Right ventricle myocardium inferior (tissue), 1 donor: ENCODE measurements around the gene DOCK9. TPM values are rescaled to one million over a fixed set of nuclear protein-coding genes. Genes with fewer than 3 reads are reported as not detected.
A peak's percentile ranks its signal among the peaks of the same experiment; 100 is the strongest.

ENCODE experiments used
- ATAC-seq: fragments of 200-7000 bp; cut with Tn5 transposase; one replicate; pipeline ENCODE4 v1.9.1; 2020; ENCODE audit warnings: mild to moderate bottlenecking, moderate library complexity
- DNase-seq: peaks from one replicate; pipeline ENCODE4 v3.0.0; 2021; ENCODE audit errors: missing footprints
- intact Hi-C: fragments of 100-400 bp; cut with DNase I; formaldehyde crosslinking; loops from one replicate; pipeline ENCODE4 v1.11.0; 2022
- total RNA-seq: library from RNA; stranded (reverse); fragmentation: NEBNext Ultra II Directional; extraction: Animal tissue kit (Norgen Biotek cat#: 25700); gene quantifications from one replicate; pipeline ENCODE4 v1.2.1, GENCODE V29; 2021
- donor health status: DM: no; HTN: yes; CAD: no; lungs with severe emphysema.

The DOCK9 gene
- total RNA-seq, 1 donor from 2014 or later = 34.9 TPM

- intact Hi-C loops = no loop called here
- no peak for DNase-seq
- ATAC-seq = no peak
These were observed 24.4 kb upstream of the DOCK9 start for GRCh38 chr13:99002172-99002710.

GRCh38 chr13:99000137-99000536 lies 22.3 kb upstream of the DOCK9 start:
- intact Hi-C loops = no loop called here
- DNase-seq = no peak
- ATAC-seq = no peak

DNA sequence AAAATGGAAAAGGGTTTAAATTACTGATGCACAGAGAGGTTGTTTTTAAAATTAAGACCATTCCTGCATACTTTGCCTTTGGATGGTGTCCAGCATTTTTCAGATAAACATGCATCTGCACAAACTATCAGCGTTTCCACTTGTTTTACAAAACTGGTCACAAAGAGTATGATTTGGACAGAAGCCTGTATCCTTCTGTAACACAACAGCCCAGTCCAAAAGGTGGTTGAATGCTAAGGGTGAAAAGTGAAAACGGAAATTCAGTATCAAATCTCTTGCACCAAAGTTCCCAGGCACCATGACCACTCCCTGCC lies 21.7 kb upstream of the DOCK9 start:
- peak; percentile 18 for ATAC-seq
- intact Hi-C loops = no loop called here
- DNase-seq = no peak

DNA sequence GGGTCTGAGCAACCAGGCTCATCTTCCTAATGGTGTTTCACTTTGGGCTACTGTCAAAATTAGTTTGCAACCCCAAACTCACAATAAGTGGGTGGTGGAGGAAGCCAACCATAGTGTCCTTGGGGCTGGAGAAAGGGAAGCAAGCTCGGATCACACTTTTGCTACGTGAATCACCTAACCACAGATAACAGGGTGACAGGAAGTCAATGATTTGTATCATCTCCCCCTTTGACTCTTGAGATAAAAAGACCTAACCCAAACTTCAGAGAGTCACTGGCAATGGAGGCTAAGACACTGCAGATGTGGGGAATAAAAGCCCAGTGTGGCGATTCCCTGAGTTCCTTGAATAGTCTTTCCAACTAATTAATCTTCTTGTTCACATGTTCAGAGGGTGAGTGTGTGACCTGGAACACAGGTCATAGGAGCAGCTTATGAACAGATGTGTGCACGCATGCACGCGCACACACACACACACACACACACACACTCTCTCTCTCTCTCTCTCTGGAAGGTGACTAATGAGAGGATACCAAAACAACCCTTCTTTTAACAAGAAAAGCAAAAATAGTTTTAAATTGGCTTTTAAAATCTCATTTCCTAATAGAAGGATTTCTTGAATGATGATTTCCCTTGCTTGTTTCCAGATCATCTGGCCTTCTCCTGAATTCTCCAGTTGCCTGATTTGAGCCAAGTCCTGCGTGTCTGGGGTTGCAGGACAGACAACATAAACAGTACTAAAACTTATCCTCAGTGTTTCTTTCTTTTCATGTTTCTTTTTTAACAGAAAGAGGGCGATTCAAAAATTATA lies 21.2 kb upstream of the DOCK9 start:
- ATAC-seq = peak; percentile 22
- DNase-seq = no peak
- intact Hi-C loops = no loop called here

- ATAC-seq (no peak), DNase-seq (no peak)
- intact Hi-C loops = no loop called here
These were observed 20.1 kb upstream of the DOCK9 start for GRCh38 chr13:98997738-98998641.

GRCh38 chr13:98997011-98997730 lies 19.3 kb upstream of the DOCK9 start:
- ATAC-seq (no peak), DNase-seq (no peak)
- intact Hi-C loops = no loop called here

DNA sequence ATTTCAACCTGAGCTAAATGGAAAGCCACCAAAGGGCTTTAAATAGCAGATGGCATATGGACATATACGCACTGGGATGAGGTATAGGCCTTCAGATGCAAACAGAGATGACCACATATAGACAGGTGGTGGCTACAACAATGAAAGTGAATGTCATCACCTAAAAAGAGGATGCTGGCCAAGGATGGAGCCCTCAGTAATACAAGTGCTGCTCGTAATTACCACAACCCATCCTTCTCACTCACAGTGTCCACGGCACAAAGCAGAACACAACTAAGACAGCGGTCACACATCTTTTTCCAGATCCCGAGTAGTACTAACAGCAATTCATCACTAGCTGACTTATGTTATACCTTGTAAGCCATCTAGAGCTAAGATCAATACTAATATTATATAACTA lies 18.2 kb upstream of the DOCK9 start:
- ATAC-seq (no peak), DNase-seq (no peak)
- intact Hi-C loops = no loop called here

DNA sequence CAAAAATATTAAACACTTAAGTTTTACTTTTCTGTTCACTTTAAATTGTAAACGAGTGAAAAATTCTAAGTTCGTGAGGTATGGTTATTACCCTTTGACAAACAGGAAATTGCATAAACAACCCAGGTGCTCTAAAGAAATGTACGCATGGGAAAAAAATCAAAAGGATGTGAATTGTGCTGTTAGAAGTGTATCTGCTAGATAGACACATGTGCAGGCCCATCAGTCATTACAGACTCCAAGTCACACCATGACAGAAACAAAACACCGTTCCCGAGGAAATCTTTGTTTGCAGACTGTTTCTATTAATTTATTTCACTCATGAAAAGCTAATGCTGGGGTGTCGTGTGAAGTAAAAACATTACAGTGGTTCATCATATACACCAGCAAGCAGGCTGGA lies 17.0 kb upstream of the DOCK9 start:
- no peak for ATAC-seq
- intact Hi-C loops = no loop called here
- DNase-seq = no peak

DNA sequence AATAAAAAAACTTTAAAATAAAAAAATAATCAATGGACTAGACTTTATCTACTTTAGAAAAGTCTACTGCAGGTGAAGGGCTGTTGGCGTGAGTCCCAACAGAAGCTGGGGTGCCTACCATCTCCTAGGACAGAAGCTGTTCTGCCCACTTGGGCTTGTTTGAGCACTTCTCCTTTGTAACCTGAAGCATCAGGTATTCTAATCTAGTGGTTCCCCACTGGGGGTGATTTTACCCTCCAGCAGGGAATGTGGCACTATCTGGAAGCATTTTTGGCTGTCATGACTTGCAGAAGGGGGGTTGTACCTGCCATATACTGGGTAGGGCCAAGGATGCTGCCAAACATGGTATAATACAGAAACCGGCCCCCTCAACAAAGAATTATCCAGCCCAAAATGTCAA lies 16.2 kb upstream of the DOCK9 start:
- intact Hi-C loops = no loop called here
- ATAC-seq = no peak
- DNase-seq = no peak

- intact Hi-C loops = no loop called here
- ATAC-seq (no peak), DNase-seq (no peak)
These were observed 14.5 kb upstream of the DOCK9 start for GRCh38 chr13:98992355-98992754.

- DNase-seq (no peak), ATAC-seq (no peak)
- intact Hi-C loops = no loop called here
These were observed 12.8 kb upstream of the DOCK9 start for GRCh38 chr13:98990701-98991100.

DNA sequence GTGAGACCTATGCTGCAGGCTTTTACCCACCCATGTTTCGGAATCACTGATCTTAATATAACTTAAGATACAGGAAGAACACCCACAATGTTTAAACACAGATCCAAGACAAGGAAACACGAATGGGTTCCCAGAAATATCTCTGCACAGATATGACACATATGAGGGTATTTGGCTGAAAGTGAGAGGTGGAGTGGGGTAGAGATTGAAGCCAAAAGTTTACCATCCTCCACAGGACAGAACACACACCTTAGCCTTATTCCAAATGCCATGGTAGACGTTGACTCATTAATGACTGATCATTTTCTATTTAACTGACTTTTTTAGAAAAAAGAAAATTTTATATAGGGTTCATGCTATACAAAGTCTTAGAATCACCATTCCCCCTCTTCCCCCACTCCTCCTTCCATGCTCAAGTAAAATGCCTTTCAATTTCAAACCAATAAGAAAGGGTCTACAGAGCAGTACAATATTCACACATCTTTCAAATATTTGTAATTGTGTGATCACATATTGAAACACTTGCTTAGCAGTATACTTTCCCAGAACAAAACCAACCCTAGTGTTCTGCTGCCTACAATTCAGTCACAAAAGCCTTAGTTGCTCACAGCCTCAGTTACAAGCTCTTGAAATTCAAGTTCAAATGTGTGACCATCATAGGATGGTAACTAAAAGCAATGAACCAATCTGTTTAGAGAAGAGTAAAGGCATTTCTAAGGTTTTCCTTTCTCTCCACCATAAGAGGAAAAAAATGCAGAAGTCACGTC lies 11.8 kb upstream of the DOCK9 start:
- no peak for ATAC-seq
- intact Hi-C loops = no loop called here
- no peak for DNase-seq

DNA sequence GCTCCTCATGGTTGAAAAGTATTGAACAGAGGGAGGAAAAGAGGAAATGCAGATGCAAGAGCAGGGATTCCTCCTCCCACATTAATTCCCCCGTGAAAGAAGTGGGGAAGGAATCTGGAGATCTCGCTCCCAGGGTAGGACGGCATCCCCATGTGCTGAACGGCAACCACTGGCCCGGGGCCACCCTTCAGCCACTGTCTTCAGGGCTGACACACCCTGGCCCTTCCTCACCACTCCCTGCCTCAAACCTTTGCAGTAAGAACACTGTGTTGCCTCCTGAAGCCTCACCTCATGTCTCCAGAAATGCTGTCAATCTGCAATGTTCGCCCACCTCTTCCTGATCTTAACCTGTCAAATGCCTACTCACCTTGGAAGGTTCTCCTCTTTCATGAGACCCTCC lies 10.9 kb upstream of the DOCK9 start:
- intact Hi-C loops = no loop called here
- no peak for ATAC-seq
- no peak for DNase-seq

DNA sequence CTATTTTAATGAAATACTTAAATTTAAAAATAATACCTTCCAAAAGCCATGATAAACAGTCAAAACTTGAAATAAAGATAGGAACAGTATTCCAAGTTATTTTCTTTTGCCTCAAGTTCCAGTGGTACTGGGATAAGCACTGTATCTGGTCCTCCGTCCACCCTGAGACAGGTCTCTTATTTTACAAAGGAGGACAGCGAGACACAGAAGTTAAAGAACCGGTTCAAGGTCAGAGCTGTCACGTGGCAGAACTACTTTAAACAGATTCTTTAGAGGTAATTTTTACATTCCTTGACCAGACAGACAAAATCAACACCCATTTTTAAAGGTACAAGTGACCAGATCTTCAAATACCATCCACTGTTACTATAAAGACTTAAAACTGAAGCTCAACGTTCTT lies 10.4 kb upstream of the DOCK9 start:
- DNase-seq (no peak), ATAC-seq (no peak)
- intact Hi-C loops = no loop called here

- intact Hi-C loops = no loop called here
- DNase-seq = no peak
- ATAC-seq = no peak
These were observed 9.4 kb upstream of the DOCK9 start for GRCh38 chr13:98987275-98987674.

DNA sequence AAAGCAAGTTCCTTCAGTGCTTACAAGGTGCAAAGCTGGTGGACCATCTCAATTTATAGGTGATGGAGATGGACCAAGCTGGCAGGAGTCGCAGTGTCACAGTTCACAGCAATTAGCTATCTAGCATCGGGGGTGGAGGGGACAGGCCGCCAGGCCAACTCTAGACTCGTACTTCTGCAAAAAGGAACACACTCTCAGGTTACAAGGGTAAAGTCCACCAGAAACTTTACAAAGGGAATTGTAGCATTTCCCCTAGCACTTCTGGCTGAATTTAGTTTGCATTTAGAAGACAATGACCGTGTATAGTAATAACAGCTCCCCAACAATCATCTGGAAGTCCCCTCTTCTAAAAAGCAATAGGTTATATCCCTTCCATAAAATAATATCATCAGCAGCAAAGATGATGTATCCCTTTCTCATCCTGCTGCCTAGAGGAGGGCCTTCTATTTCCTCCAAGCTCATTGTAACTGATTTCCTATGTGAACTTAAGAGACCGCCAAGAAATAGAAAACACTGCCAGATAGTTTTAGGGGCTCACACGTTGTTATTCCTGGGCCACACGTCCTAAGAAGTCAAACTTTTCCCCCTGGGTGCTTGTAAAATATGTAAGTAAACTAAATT lies 8.5 kb upstream of the DOCK9 start:
- intact Hi-C loops = no loop called here
- ATAC-seq (no peak), DNase-seq (no peak)

DNA sequence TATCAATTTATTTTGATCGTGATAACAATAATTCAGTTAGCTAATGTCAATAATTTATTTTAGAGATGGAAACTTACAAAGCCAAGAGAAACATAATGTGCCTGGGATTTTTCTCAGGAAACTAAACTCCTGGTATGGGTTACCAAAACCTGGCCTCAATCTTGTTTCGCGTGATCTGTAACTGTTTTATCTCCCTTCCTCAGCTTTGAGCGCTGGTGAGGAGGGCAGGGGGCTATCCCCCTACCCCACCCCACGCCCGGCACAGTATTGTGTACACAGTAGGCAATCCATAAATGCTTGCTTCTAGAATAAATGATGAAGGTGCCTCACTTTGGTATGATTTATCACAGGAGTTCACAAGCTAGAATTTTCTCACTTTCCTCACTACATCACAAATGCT lies 7.7 kb upstream of the DOCK9 start:
- no peak for DNase-seq
- ATAC-seq = no peak
- intact Hi-C loops = no loop called here

- intact Hi-C loops = loop anchor here (5.0 kb wide), 1 partner anchor 42 kb away; no protein-coding TSS in a partner anchor
- DNase-seq = no peak
- ATAC-seq = no peak
These were observed 7.1 kb upstream of the DOCK9 start for GRCh38 chr13:98984983-98985382.
